ENCODE measurements around the gene GMIP. TPM values are rescaled to one million over a fixed set of nuclear protein-coding genes. Genes with fewer than 3 reads are reported as not detected.

Gene GMIP
- polyA plus RNA-seq, 1 of the 3 experiments (the other 2 are of a cell fraction), result 6.3 TPM

- TF ChIP-seq REST (IDR thresholded peaks at IDR 0.05; ENCODE audit: low read depth, low read length) (no peak), RAD21 (IDR thresholded peaks at IDR 0.05; ENCODE audit: low read length) (no peak), YY1 (IDR thresholded peaks at IDR 0.05; ENCODE audit: low read depth) (no peak), TAF1 (IDR thresholded peaks at IDR 0.05; ENCODE audit: borderline replicate concordance, low read depth, low read length) (no peak), FOXJ3 (CRISPR knock-in tag; IDR thresholded peaks at IDR 0.05) (no peak), ELF1 (IDR thresholded peaks at IDR 0.05) (no peak), SMC3 (IDR thresholded peaks at IDR 0.05; ENCODE audit: low read depth, low read length) (no peak), CTCF (IDR thresholded peaks at IDR 0.05) (no peak), CHD2 (IDR thresholded peaks at IDR 0.05; ENCODE audit: low read length, partially characterized antibody) (no peak), FOXM1 (IDR thresholded peaks at IDR 0.05; ENCODE audit: low read depth) (no peak)
Observed at GRCh38 chr19:19631346-19631745, 12.1 kb downstream of the GMIP start (continued).

DNA sequence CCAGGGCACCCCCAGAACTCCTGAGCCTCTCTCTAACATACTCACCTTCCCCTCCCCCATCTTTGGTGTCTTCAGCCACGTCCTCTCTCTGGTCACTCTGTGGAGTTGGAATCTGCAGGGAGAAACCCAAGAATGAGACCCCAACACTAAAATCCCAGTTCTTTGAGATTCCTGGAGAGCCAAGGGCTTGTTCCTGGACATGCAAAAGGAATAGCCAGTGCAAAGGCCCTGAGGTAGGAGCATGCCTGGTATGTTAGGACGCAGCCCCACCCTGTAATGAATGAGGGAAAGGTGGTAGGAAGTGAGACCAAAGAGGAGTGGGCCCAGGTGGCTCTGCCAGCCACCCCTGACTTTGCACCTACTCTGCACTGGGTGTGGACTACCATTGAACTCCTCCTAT lies 13.0 kb downstream of the GMIP start:
- TF ChIP-seq EZH2phosphoT487 (IDR thresholded peaks at IDR 0.05; ENCODE audit: borderline replicate concordance, low read depth) (no peak), POLR2AphosphoS5 (IDR thresholded peaks at IDR 0.05; ENCODE audit: low read depth, low read length) (no peak), EP300 (IDR thresholded peaks at IDR 0.05; ENCODE audit: borderline replicate concordance in 1 of 2, low read depth in 1 of 2, low read length in 1 of 2) (no peak), CHD2 (IDR thresholded peaks at IDR 0.05; ENCODE audit: low read length, partially characterized antibody) (no peak)
- TF ChIP-seq, protein P1, sequence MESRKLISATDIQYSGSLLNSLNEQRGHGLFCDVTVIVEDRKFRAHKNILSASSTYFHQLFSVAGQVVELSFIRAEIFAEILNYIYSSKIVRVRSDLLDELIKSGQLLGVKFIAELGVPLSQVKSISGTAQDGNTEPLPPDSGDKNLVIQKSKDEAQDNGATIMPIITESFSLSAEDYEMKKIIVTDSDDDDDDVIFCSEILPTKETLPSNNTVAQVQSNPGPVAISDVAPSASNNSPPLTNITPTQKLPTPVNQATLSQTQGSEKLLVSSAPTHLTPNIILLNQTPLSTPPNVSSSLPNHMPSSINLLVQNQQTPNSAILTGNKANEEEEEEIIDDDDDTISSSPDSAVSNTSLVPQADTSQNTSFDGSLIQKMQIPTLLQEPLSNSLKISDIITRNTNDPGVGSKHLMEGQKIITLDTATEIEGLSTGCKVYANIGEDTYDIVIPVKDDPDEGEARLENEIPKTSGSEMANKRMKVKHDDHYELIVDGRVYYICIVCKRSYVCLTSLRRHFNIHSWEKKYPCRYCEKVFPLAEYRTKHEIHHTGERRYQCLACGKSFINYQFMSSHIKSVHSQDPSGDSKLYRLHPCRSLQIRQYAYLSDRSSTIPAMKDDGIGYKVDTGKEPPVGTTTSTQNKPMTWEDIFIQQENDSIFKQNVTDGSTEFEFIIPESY (IDR thresholded peaks at IDR 0.05; ENCODE audit: borderline replicate concordance, low read depth), result no peak
- no peaks in the 10 kb centered on the region for H3K9me3 ChIP-seq

More for the DNA sequence above, 13.0 kb downstream of the GMIP start:
- Histone ChIP-seq H3K79me2 (ENCODE audit: insufficient read depth) (no peaks in the 10 kb centered on the region), H3K36me3 (replicated peaks in 1 of 2; ENCODE audit: control insufficient read depth in 1 of 2, insufficient read depth in 2 of 2, low read length in 1 of 2) (peaks cover 7 to 11% of the 10 kb centered on the region in 2 experiments), H3K27me3 (ENCODE audit: insufficient read depth) (no peaks in the 10 kb centered on the region), H2AFZ (ENCODE audit: low read depth) (no peak overlapping the region), H3K27ac (ENCODE audit: low read depth in 2 of 2, low read length in 1 of 2) (no peak overlapping the region), H3K9ac (no peak overlapping the region), H3K4me2 (no peak overlapping the region), H4K20me1 (ENCODE audit: insufficient read depth) (no peaks in the 10 kb centered on the region), H3K4me1 (ENCODE audit: control insufficient read depth in 1 of 2, insufficient read depth in 2 of 2, low read depth in 1 of 2, low read length in 1 of 2) (peaks cover 0 to 13% of the 10 kb centered on the region in 2 experiments; a peak in 1 of 4 replicates), H3K9me2 (no peaks in the 10 kb centered on the region), H3F3A (replicated peaks; ENCODE audit: insufficient read depth) (no peaks in the 10 kb centered on the region), H3K4me3 (ENCODE audit: low read depth in 2 of 2, low read length in 1 of 2) (no peak overlapping the region)
- CTCF ChIA-PET, result interaction anchor here (1.5 to 6.1 kb wide), 3 partner anchors 10 to 98 kb away, joined by 5 to 28 read pairs (median 17); partner anchors contain the start of gene GMIP
- POLR2A ChIA-PET, result no interaction called here
- whole genome bisulfite sequencing (ENCODE audit: low lambda C conversion rate), result 100% methylated on average over 2 of the region's 2 CpGs
- DNase-seq, result no peak

Data from SK-N-SH (cell line).